Peyer's patch (tissue), 4 donors: ENCODE results near the gene FAM25G.
"Not testable (repeated sequence)": the region's sequence is repeated elsewhere in the genome, so short reads cannot be mapped to it uniquely, and the experiment has no call there.

Source experiments
- POLR2A ChIP-seq, 2 donors: fragments of 450-650 bp; IDR thresholded peaks; one replicate each; pipeline ENCODE4 v1.5.1; 2017; ENCODE audit warnings: antibody characterized with exemption in 2 of 2, mild to moderate bottlenecking in 2 of 2, moderate library complexity in 2 of 2
- TF ChIP-seq, protein P1 (sequence below), 6 experiments: fragments of 450-650 bp in 4 of 6; fragments of 200-600 bp in 2 of 6; sonication (generic) in 1 of 6; IDR thresholded peaks; one replicate each; pipeline ENCODE4 v1.5.1; 2017 to 2019; ENCODE audit warnings: antibody characterized with exemption in 6 of 6, mild to moderate bottlenecking in 3 of 6, moderate library complexity in 1 of 6

DNA sequence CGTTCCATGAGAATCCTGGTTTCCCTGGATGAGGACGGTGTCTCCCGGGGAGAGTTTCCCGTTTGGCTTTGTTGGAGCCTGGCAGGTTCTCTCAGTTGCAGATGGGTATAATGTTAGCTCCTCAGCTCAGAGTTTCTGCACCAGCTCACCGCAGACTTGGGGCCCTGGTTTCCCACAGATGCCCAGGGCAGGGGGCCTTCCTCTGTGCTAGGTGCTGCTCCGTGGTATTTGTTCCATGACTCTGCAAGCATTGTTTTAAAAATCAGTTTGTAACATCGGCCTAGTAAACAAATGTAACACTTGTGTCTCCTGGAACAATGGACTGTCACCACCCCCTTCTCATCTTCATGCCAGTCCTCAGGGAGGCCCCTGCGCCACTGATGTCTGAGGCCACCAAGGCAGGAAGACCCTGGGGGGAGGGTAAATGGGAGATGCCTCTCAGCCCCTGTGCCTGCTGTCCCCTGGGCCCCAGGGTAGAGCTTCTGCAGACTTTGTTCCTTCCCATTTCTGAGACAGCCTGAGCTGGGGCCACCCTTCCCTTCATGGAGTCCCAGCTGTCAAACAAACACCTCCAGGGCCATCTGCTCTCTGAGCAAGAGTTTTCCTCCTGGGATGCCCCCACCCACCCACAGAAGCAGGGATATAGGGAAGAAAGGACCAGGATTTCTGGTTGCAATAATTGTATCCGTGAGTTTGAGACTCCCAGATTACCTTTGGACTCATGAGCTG is 36.0 kb downstream of the FAM25G start:
- TF ChIP-seq POLR2A (IDR thresholded peaks at IDR 0.05), result not testable (repeated sequence)
- TF ChIP-seq, protein P1, sequence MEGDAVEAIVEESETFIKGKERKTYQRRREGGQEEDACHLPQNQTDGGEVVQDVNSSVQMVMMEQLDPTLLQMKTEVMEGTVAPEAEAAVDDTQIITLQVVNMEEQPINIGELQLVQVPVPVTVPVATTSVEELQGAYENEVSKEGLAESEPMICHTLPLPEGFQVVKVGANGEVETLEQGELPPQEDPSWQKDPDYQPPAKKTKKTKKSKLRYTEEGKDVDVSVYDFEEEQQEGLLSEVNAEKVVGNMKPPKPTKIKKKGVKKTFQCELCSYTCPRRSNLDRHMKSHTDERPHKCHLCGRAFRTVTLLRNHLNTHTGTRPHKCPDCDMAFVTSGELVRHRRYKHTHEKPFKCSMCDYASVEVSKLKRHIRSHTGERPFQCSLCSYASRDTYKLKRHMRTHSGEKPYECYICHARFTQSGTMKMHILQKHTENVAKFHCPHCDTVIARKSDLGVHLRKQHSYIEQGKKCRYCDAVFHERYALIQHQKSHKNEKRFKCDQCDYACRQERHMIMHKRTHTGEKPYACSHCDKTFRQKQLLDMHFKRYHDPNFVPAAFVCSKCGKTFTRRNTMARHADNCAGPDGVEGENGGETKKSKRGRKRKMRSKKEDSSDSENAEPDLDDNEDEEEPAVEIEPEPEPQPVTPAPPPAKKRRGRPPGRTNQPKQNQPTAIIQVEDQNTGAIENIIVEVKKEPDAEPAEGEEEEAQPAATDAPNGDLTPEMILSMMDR (IDR thresholded peaks at IDR 0.05), result not testable (repeated sequence)
